ENCODE data around the gene ODAD2.
"Not testable (repeated sequence)": the region's sequence is repeated elsewhere in the genome, so short reads cannot be mapped to it uniquely, and the experiment has no call there.

DNA sequence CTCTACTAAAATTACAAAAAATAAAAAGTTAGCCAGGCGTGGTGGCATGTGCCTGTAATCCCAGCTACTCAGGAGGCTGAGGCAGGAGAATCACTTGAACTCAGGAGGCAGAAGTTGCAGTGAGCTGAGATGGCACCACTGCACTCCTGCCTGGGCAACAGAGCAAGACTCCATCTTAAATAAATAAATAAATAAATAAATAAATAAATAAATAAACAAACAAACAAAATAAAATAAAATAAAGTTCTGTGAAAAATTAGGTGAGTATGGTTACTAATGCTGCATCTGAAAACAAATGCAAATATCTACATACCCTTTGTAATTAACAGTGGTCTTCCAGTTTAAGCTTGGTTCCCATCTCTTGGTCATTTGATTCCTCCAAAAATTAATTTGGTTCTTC lies 28.1 kb downstream of the ODAD2 start:
- TF ChIP-seq POLR2A (IDR thresholded peaks at IDR 0.05; ENCODE audit: low read depth, low read length); POLR2AphosphoS5 (IDR thresholded peaks at IDR 0.05; ENCODE audit: insufficient read depth, low read depth, low read length); GATA2 (IDR thresholded peaks at IDR 0.05; ENCODE audit: insufficient read depth, insufficient read length, low read depth, low read length); MYC (IDR thresholded peaks at IDR 0.05; ENCODE audit: low read depth, low read length); EZH2 (IDR thresholded peaks at IDR 0.05; ENCODE audit: borderline replicate concordance, low read depth, low read length, severe bottlenecking); JUN (IDR thresholded peaks at IDR 0.05; ENCODE audit: borderline replicate concordance, insufficient read depth, insufficient read length, low read depth): not testable (repeated sequence)
- TF ChIP-seq, protein P1, sequence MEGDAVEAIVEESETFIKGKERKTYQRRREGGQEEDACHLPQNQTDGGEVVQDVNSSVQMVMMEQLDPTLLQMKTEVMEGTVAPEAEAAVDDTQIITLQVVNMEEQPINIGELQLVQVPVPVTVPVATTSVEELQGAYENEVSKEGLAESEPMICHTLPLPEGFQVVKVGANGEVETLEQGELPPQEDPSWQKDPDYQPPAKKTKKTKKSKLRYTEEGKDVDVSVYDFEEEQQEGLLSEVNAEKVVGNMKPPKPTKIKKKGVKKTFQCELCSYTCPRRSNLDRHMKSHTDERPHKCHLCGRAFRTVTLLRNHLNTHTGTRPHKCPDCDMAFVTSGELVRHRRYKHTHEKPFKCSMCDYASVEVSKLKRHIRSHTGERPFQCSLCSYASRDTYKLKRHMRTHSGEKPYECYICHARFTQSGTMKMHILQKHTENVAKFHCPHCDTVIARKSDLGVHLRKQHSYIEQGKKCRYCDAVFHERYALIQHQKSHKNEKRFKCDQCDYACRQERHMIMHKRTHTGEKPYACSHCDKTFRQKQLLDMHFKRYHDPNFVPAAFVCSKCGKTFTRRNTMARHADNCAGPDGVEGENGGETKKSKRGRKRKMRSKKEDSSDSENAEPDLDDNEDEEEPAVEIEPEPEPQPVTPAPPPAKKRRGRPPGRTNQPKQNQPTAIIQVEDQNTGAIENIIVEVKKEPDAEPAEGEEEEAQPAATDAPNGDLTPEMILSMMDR (IDR thresholded peaks at IDR 0.05; ENCODE audit: extremely low read depth in 1 of 2, insufficient read depth in 1 of 2, low read depth in 1 of 2, low read length in 2 of 2) = not testable (repeated sequence)
- TF ChIP-seq, protein P2, sequence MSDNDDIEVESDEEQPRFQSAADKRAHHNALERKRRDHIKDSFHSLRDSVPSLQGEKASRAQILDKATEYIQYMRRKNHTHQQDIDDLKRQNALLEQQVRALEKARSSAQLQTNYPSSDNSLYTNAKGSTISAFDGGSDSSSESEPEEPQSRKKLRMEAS (IDR thresholded peaks at IDR 0.05; ENCODE audit: insufficient read depth, insufficient read length) = not testable (repeated sequence)
